ENCODE results near the gene THAP12.

The THAP12 gene

DNA sequence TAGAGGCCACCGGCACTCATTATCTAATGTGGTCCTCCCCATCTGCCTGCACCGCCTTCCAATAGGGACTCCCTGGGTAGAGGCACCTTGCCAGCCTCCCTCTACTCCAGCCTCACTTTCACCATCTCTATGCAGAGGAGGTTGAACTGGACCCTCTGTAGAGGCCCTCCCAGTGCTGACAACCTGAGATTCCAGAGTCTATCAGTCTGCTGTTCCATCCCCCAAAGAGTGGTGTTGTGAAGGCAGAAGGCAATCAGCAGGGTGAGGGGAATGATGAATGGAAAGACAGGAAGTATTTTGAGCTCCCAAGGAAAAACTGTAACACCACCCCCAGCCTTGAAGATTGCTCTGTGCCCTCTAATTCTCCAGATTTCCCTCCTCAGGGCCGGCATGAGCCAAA lies 77.9 kb downstream of the THAP12 start:
- TF ChIP-seq, protein P1, sequence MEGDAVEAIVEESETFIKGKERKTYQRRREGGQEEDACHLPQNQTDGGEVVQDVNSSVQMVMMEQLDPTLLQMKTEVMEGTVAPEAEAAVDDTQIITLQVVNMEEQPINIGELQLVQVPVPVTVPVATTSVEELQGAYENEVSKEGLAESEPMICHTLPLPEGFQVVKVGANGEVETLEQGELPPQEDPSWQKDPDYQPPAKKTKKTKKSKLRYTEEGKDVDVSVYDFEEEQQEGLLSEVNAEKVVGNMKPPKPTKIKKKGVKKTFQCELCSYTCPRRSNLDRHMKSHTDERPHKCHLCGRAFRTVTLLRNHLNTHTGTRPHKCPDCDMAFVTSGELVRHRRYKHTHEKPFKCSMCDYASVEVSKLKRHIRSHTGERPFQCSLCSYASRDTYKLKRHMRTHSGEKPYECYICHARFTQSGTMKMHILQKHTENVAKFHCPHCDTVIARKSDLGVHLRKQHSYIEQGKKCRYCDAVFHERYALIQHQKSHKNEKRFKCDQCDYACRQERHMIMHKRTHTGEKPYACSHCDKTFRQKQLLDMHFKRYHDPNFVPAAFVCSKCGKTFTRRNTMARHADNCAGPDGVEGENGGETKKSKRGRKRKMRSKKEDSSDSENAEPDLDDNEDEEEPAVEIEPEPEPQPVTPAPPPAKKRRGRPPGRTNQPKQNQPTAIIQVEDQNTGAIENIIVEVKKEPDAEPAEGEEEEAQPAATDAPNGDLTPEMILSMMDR (IDR thresholded peaks at IDR 0.05; ENCODE audit: low read depth, low read length), result no peak
- H3K4me3 ChIP-seq (ENCODE audit: low read depth, low read length), result no peak overlapping the region
- in situ Hi-C loops (cut with HindIII; ENCODE audit: low sequenced_read_pairs), result no loop called here
- DNase-seq (ENCODE audit: low read depth, low spot score), result no peak

Data from astrocyte of the spinal cord (primary cell).